DMS79 treated with DMSO at 0.1 percent for 48 hours (cell line): ENCODE results near the gene FMN2.
A peak's percentile ranks its signal among the peaks of the same experiment; 100 is the strongest.

Experiments used
- DNase-seq: peaks from one replicate; lab custom pipeline; 2025; lab: John Stamatoyannopoulos, UW

The FMN2 gene

DNA sequence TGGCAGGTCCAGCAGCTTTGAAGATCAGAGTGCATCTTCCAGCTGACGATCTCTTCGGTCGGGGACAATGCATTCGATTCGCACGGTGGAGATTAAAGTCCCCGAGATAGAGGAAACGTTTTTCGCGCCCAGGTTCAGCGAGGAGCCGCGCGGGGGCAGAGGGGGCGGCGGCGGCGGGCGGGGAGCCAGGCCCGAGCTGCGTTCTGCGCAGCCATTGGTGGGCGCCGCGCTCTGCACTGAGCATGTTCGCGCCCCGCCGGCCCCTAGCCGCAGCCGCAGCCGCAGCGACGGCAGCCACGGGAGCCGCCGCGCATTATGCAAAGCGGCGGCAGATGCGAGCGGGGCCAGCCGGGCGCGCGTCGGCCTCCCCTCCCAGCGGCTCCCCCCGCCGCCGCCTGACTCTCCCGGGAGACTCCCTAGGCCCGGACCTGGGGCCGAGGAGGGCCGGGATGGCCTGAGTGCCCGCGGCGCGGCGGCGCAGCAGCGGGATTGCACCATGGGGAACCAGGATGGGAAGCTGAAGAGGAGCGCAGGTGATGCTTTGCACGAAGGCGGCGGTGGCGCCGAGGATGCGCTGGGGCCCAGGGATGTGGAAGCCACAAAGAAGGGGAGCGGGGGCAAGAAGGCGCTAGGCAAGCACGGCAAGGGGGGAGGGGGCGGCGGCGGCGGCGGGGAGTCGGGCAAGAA is at the start of gene FMN2:
Gene FMN2, plus strand, starts transcription at position 270 of the 687 bp plus-strand sequence. Its CDS starts 227 bp downstream, at position 497.
- peak; percentile 60 for DNase-seq

DNA sequence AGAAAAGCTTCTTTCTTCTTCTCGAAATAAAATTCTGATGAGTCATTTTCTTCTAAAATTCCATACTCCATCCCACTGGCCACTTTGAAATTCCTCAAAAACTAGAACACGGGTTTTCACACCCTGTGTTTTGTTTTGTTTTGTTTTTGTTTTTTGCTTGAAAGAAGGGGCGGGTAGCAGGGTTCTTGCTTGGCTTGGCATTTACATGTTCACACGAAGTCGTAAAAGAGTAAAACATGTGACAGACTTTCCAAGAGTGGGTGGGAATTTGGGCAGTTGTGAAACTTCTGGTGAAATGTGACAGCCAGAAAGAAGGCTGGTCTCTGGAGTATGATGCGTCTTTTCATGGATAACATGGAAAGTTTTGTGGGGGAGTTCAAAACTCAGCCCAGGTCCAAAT is 47.1 kb upstream of the FMN2 start:
- DNase-seq: no peak

DNA sequence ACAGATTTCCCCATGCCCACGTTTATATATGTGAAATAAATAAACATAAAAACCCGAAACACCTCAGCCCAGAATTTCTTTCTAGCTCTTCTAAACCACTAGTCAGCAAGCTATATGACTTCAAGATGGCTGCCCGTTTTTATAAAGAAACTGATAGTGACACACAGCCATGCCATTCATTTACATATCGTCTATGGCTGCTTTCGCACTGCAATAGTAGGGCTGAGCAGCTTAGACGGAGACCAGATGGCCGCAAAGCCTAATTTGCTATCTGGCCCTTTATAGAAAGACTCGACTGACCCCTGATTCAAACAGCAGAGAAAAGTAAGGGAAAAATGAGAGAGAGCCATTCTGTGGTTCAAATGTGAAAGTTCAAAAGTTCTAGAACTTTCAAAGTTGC is 45.7 kb upstream of the FMN2 start:
- DNase-seq: no peak

DNA sequence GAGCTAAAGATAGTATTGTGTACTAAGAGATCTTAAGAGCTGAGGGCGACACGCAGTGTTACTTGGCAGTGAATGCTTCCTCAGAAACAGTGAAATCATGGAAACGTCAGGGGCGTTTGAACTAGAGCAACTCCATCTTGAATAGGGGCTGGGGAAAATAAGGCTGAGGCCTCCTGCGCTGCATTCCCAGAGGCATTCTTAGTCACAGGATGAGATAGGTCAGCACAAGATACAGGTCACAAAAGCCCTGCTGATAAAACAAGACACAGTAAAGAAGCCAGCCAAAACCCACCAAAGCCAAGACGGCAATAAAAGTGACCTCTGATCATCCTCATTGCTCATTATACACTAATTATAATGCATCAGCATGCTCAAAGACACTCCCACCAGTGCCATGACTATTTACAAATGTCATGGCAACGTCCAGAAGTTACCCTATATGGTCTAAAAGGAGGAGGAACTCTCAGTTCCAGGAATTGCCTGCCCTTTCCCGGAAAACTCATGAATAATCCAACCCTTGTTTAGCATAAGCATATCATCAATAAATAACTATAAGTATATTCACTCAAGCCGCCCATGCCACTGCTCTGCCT is 37.5 kb upstream of the FMN2 start:
- DNase-seq: no peak

DNA sequence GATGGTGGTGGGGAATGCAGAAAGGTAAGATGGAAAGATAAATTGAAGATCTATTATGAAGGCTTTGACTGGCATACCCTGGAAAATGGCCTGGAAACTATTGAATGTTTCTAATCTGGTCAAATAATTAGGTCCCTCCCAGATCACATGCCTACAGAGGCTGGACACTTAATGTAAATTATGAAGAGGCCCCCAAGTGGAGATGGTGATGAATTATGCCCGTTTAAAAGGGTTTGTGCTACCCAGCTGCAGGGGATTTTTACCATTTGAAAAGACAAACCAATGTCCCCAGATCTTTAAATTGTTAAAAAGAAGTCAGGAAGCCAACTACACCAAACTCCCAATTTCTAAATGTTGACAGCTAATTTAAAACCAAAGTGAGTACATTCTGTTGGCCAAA is 35.7 kb upstream of the FMN2 start:
- DNase-seq: no peak

DNA sequence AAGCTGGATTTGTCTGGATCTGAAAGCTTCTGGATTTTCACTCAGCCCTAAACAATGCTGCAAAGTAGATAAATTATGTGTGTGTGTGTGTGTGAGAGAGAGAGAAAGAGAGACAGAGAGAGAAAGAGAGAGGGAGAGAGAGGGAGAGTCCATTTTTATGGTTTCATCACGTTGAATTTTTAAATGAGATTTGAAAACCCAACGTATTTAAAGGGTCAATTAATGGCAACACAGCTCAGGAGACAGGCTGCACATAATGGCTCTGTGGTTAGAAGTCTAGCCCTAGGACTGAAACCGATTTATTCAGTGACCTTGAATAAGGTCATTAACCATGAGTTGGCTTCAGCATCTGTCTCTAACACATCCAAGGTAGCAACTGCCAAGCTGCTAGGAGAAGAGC is 35.3 kb upstream of the FMN2 start:
- DNase-seq: no peak

DNA sequence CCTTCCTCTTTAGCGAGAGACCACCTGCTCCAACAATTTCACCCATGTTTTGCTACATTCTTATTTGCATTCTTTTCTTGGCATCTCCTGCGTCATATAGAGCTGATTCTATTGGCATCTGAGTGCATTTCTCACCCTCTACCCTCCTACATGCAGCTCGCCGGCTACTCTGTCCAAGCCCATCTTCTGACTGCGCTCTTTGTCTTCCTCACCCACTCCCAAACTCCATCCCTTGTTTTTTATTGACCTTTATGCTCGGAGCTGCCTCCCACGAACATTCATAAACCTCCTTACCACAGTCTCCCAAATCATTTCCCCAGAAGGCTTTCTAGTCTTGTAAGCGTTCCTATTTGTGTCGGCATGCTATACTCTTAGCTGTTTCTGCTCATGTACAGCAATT is 33.6 kb upstream of the FMN2 start:
- DNase-seq: no peak

DNA sequence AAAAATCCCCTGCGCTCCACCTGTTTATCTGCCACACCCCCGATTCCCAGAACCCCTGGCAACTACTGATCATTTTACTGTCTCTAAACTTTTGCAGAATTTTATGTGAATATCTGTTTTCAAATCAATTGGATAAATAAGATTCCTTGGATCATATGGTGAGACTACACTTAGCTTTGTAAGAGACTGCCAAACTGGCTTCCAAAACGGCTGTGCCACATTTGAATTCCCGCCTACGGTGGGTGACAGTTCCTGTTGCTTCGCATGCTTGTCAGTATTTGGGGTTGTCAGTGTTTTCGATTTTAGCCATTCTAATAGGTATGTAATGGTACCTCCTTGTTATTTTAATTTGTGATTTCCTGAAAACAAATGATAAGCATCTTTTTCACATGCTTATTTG is 22.7 kb upstream of the FMN2 start:
- no peak for DNase-seq

DNA sequence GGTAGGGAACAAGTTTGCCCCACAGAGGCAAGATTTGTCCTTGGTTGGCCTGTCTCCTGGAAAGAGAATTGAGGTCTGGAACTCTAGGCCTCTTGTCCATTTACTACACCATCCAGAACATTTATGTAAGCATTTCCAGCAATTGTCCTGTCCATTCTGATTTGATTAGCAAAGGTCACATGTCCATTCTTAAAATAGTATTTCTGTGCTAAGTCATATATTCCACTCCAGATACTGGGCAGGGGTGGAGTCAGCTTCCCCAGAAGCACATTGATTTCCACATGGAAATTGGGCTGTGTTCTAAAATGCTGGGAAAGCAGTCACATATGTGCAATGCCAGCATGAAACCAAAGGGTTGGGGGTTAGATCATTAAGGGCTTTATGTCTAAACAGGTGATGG is 21.5 kb upstream of the FMN2 start:
- DNase-seq: no peak

DNA sequence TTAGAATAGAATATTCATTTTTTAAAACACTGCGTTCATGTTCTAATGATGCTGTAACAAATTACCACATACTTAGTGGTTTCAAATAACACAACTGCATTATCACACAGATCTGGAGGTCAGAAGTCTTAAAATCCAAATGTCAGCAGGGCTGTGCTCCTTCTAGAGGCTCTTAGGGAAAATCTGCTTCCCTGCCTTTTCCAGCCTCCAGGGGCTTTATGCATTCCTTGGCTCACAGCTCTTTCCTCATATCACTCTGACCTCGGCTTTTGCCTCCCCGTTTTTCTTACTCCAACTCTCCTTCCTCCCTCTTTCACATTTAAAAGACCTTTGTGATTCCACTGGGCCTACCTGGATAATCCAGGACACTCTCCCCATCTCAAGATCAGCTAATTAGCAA is 18.6 kb upstream of the FMN2 start:
- DNase-seq: no peak

DNA sequence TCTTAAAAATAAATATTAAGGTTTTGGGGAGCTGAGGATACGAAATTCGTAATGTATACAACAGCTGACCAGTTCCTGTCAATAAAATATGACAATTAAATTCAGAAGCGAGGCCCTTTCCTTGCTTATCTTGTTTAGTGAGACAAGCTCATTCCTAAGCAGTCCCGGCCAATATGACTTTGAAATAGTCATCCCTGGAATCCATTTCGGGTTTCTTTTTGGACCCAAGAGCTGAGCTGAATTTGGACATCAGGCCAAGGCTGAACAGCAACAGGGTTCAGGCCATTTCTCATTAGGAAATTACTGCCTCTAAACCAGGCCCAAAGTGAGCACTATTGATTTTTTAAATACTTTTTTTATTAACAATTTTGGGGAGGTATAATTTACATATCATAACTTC is 17.3 kb upstream of the FMN2 start:
- no peak for DNase-seq

DNA sequence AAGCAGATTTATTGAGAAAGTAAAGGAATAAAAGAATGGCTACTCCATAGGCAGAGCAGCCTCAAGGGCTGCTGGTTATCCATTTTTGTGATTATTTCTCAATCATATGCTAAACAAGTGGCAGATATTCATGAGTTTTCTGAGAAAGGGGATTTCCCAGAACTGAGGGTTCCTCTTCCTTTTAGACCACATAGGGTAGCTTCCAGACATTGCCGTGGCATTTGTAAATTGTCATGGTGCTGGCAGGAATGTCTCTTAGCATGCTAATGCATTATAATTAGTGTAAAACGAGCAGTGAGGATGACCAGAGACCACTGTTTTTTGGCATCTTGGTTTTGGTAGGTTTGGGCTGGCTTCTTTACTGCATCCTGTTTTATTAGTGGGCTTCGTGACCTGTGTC is 16.8 kb upstream of the FMN2 start:
- DNase-seq: no peak

DNA sequence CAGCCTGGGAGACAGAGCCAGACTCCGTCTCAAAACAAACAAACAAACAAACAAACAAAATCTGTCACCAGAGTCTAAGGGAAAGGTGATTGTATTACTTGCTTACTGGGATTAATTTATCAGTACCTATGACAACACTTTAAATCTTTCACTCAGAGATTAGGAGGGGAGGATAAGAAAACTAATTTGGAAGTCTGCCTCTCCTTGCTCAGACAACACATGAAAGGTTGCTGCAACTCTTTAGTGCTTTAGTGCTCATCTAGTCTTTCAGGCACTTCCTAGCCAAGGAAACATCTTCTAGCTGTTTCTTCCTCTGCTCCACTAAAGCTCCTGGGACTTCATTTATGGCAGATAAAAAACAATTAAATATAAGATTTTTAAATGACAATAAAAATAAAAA is 7.3 kb upstream of the FMN2 start:
- DNase-seq: no peak

DNA sequence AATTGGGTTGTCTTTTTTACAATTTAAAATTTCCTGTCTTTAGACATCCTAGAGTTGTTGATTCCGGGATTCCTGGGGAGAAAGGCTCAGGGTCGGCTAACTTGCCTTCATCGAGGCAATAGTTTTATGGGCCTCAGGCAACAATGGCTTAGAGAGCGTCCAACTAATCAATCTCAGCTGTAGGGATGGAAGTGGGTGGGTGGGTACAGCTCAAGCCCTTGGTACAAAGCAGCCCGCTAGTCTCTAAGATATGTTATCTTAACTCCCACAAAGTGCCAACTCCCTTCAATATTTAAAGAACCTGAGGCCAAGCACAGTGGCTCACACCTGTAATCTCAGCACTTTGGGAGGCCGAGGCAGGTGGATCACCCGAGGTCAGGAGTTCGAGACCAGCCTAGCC is 6.9 kb upstream of the FMN2 start:
- no peak for DNase-seq

DNA sequence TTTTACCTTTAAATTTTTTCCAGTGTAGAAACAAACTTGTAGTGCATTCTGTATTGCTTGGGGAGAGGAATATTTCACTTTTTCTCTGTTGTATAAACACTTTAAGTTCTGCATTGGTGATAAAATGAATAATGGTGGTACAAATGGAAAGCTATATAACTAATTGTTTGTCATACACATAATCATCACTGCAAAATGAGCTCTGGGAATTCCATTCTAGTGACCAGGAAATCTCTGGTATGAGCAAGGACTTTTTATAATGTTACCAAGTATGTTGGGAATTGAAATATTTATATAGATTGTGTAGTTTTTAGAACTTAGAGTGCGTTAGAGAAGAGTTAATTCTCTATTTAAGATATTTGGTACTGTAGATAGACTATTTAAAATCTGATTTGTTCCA is 5.0 kb upstream of the FMN2 start:
- no peak for DNase-seq

DNA sequence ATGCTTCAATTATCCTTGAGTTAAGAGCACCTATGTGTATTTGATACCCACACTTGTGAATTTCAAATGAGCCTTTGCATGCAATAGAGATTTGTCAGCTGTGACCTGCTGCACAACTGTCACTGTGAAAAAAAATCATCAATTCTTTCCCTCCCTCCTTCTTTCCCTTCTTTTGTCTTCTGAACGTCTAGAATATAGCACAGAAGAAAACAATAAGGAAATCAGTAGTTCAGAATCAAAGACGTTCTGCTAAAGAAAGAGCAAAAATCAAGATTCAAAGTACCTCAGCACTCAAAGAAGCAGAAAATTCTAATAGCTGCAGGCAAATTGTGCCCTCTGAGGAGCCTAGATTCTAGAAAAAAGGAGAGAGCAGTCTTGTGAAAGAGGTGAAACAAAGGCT is 1.7 kb upstream of the FMN2 start:
- DNase-seq: peak; percentile 24

DNA sequence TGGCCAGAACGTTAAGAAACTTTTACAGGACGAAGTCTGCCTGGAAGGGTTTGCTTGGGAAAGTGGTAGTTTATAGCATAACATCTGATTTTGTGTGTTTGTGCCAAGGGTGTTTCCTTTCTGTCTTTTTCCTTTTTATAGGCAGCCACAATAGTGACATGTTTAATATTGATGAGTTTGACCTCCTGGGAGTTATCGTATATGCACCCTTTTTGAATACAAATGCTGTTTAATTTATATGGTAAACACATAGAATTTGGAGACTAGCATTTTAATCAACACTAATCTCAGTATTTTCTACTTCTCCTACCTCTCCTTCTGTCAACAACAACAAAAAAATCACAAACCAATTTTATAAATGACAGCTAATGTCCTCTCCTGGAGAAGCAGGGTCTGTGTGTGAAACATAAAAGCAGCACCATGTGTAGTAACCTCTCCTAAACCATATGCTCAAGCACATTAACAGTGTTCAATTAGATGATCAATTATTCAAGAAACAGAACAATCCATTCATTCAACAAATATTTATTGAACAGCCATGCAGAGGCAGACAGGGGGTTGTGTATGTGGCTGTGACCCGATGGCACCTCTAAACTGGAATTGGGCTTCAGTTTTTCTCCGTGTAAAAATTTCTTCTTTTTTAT is 604 bp upstream of the FMN2 start:
- peak; percentile 31 for DNase-seq

DNA sequence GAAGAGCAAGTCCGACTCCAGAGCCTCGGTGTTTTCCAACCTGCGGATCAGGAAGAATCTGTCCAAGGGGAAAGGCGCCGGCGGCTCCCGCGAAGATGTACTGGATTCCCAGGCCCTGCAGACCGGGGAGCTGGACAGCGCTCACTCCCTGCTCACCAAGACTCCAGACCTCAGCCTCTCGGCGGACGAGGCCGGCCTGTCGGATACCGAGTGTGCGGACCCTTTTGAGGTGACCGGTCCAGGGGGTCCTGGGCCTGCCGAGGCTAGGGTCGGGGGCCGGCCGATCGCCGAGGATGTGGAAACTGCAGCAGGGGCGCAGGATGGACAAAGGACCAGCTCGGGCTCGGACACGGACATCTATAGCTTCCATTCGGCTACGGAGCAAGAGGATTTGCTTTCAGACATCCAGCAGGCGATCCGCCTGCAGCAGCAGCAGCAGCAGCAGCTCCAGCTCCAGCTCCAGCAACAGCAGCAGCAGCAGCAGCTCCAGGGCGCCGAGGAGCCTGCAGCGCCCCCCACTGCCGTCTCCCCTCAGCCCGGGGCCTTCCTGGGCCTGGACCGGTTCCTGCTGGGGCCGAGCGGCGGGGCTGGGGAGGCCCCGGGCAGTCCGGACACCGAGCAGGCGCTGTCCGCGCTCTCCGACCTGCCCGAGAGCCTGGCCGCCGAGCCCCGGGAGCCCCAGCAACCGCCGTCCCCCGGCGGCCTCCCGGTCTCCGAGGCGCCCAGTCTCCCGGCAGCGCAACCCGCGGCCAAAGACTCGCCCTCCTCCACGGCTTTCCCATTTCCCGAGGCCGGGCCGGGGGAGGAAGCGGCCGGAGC is 827 bp downstream of the FMN2 start:
- peak; percentile 29 for DNase-seq

DNA sequence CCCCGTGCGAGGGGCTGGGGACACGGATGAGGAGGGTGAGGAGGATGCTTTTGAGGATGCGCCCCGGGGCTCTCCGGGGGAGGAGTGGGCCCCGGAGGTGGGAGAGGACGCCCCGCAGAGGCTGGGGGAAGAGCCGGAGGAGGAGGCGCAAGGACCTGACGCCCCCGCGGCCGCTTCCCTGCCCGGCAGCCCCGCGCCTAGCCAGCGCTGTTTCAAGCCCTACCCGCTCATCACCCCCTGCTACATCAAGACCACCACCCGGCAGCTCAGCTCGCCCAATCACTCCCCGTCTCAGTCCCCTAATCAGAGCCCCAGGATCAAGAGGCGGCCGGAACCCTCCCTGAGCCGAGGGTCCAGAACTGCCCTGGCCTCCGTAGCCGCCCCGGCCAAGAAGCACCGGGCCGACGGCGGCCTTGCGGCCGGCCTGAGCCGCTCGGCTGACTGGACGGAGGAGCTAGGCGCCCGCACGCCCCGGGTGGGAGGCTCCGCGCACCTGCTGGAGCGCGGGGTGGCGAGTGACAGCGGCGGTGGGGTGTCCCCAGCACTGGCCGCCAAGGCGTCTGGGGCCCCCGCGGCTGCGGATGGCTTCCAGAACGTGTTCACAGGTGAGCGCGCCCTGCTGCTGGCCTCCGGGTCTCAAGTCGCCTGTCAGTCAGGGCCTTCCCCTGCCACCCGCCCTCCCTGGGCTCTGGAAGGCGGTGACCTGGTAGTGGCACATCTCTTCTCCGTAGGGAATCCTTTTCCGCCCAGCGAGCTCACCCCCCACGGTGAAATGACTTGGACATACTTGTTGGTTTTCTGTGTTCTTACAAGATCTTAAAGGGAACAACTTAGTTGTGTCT is 1.7 kb downstream of the FMN2 start:
- no peak for DNase-seq

DNA sequence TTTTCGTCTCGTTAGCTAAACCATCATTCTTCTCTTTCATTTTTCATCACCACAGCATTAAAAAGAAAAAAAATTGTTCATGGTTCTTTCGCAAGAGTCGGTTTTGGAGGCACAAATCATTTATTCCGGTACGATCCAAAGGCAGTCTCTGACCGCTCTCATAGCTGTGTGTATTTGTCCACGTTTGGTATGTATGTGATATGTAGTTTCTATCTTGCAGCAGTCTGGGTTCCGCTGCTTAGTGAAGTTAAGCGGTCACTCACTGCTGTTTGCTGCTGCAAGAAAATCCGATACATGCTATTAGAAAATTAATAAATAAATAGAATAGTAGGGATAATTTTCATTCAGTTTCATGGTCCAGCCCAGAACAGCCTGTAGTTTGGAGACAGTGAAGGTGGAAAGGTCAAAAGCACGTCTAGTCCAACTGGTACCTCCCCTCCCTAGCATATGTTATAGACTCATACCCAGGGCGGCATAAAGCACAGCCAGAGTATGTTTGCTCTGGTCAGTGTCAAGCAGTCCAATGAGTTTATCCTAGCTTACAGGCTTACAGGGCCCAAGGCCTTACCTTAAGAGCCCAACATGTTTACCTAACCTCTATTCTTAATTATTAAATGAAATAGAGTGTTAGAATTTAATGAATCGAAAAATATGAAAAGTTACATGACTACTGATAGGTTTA is 2.5 kb downstream of the FMN2 start:
- DNase-seq: no peak

DNA sequence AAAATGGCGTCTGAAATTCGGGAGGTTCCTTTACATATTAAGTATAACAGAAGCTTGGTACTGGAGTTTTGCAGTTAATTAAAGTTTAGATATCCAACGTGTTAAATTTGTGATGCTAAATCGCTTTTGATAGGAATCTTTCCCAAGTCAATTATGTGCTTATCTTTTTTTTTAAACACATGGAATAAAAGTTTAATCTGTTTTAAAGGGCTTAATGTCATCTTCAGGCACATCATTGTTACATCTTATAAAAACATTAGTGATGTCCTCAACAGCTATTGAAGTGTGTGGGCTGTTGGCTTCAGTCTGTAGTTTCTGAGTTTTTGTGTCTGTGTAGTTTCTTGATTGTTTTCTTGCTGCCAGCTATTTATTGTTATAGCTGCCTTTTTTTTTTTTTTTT is 5.3 kb downstream of the FMN2 start:
- DNase-seq: no peak
